Inferior parietal cortex (tissue), 1 donor: Measurements from ENCODE around the gene CTNNA3.

Experiments used
- DNase-seq: peaks from one replicate; pipeline ENCODE4 v3.0.0-alpha.2; 2016; ENCODE audit errors: extremely low spot score

The CTNNA3 gene

GRCh38 chr10:65943451-65943850, 1752.5 kb downstream of the CTNNA3 start:
- no peak for DNase-seq

GRCh38 chr10:65940816-65941662, 1755.0 kb downstream of the CTNNA3 start:
- no peak for DNase-seq

- no peak for DNase-seq
These were observed 1755.9 kb downstream of the CTNNA3 start for GRCh38 chr10:65940105-65940504.

- DNase-seq = no peak
These were observed 1764.5 kb downstream of the CTNNA3 start for GRCh38 chr10:65931291-65932070.

GRCh38 chr10:65911151-65911835, 1784.7 kb downstream of the CTNNA3 start:
- DNase-seq = no peak

- DNase-seq = no peak
These were observed 1785.8 kb downstream of the CTNNA3 start for GRCh38 chr10:65910209-65910608.

- no peak for DNase-seq
These were observed 1788.7 kb downstream of the CTNNA3 start for GRCh38 chr10:65907199-65907712.

GRCh38 chr10:65903620-65904019, 1792.4 kb downstream of the CTNNA3 start:
- no peak for DNase-seq

GRCh38 chr10:65900271-65900670, 1795.7 kb downstream of the CTNNA3 start:
- no peak for DNase-seq

GRCh38 chr10:65898055-65898454, 1797.9 kb downstream of the CTNNA3 start:
- no peak for DNase-seq

GRCh38 chr10:65894961-65895360, 1801.0 kb downstream of the CTNNA3 start:
- DNase-seq = no peak

GRCh38 chr10:65894379-65894778, 1801.6 kb downstream of the CTNNA3 start:
- DNase-seq = no peak

GRCh38 chr10:65893676-65894075, 1802.3 kb downstream of the CTNNA3 start:
- no peak for DNase-seq

- no peak for DNase-seq
These were observed 1803.7 kb downstream of the CTNNA3 start for GRCh38 chr10:65892284-65892683.

GRCh38 chr10:65891073-65891981, 1804.7 kb downstream of the CTNNA3 start:
- DNase-seq = no peak

- no peak for DNase-seq
These were observed 1831.5 kb downstream of the CTNNA3 start for GRCh38 chr10:65864529-65864928.

GRCh38 chr10:65864036-65864435, 1832.0 kb downstream of the CTNNA3 start:
- no peak for DNase-seq
